Sigmoid colon (tissue), 4 donors: ENCODE measurements around the gene GSDMA.

Source experiments
- CTCF ChIP-seq, 4 experiments: fragments of 450-650 bp in 3 of 4; fragments of 200-600 bp in 1 of 4; IDR thresholded peaks; one replicate each; pipeline ENCODE4 v1.5.1; 2016 to 2019; ENCODE audit warnings: antibody characterized with exemption in 4 of 4, mild to moderate bottlenecking in 3 of 4, moderate library complexity in 2 of 4
- EP300 ChIP-seq, 4 donors: sonication (generic); formaldehyde crosslinking; IDR thresholded peaks; one replicate each; pipeline ENCODE4 v1.6.1; 2017; ENCODE audit warnings: antibody characterized with exemption in 4 of 4
- POLR2A ChIP-seq, 2 donors: fragments of 450-650 bp; IDR thresholded peaks; one replicate each; pipeline ENCODE4 v1.6.1; 2016; ENCODE audit warnings: antibody characterized with exemption in 2 of 2, mild to moderate bottlenecking in 2 of 2, moderate library complexity in 2 of 2
- POLR2AphosphoS5 ChIP-seq, 4 donors: sonication (generic); formaldehyde crosslinking; IDR thresholded peaks; one replicate each; pipeline ENCODE4 v1.6.1; 2017; ENCODE audit warnings: antibody characterized with exemption in 4 of 4

- TF ChIP-seq CTCF (IDR thresholded peaks at IDR 0.05) (no peak), POLR2A (IDR thresholded peaks at IDR 0.05) (no peak), EP300 (IDR thresholded peaks at IDR 0.05) (no peak), POLR2AphosphoS5 (IDR thresholded peaks at IDR 0.05) (no peak)
These were observed 62.1 kb downstream of the GSDMA start for GRCh38 chr17:40024901-40025300.
